ENCODE measurements around the gene LMOD1. TPM values are rescaled to one million over a fixed set of nuclear protein-coding genes. Genes with fewer than 3 reads are reported as not detected.
A peak's percentile ranks its signal among the peaks of the same experiment; 100 is the strongest.

Gene LMOD1
- total and polyA plus RNA-seq, 2 donors (not counting 3 experiments of a cell fraction or from before 2014, with no cell fraction given): 0.19 to 0.33 TPM

DNA sequence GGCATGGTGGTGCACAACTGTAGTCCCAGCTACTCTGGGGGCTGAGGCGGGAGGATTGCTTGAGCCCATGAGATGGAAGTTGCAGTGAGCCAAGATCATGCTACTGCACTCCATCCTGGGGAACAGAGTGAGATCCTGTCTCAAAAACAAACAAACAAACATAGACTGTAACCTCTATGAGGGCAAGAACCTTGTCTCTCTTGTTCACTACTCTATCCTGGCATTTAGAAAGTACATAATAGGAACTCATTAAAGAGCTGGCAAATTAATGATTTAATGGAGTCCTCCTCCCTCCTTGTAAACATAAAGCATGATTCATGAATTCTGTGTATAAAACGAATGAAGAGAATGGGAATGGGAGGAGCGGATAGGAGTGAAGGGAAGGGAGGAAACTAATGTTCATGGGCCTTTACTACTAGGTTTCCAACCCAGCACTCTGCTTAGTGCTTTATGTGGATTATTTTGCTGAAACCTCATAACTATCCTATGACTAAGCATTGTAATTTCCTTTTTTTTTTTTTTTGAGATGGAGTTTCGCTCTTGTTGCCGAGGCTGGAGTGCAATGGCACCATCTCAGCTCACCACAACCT lies 8.6 kb downstream of the LMOD1 start:
- no peaks in the 10 kb centered on the region for H3K36me3 ChIP-seq (ENCODE audit: control insufficient read depth in 2 of 2, extremely low read depth in 1 of 2, insufficient read depth in 2 of 2, low read length in 2 of 2)
- peak; percentile 91 for FAIRE-seq
- no peaks in the 10 kb centered on the region for H3K27me3 ChIP-seq (ENCODE audit: control insufficient read depth in 2 of 2, insufficient read depth in 2 of 2, low read length in 2 of 2)
- DNase-seq (ENCODE audit: low read depth, low spot score): peak; percentile 84
- ChIA-PET CTCF (no interaction called here), POLR2A (interaction anchor here (0.7 kb wide), 1 partner anchor 34 kb away, joined by 4 read pairs; no protein-coding TSS in a partner anchor)
- no peaks in the 10 kb centered on the region for H3K9me1 ChIP-seq (replicated peaks; ENCODE audit: control insufficient read depth, extremely low read depth, insufficient read depth, low read length)
- dilution Hi-C loops (cut with MboI; ENCODE audit: extremely low pct_ligation_motif_present, low sequenced_read_pairs) (no loop called here), intact Hi-C loops (cut with micrococcal nuclease) (no loop called here)
- H3K4me3 ChIP-seq (replicated peaks in 1 of 3; ENCODE audit: insufficient read depth in 1 of 3, low read depth in 1 of 3, low read length in 3 of 3): no peak overlapping the region
- H3K27ac ChIP-seq (ENCODE audit: insufficient read depth, low read depth, low read length): no peak overlapping the region
- no peaks in the 10 kb centered on the region for H3K4me1 ChIP-seq (ENCODE audit: control insufficient read depth, extremely low read depth, insufficient read depth, low read length)
- H2AFZ ChIP-seq (ENCODE audit: low read depth, low read length): peak overlapping the region; percentile 62
- TF ChIP-seq POLR2AphosphoS5 (IDR thresholded peaks at IDR 0.05; ENCODE audit: insufficient read depth, low read depth, low read length) (no peak), FOS (IDR thresholded peaks at IDR 0.05; ENCODE audit: borderline replicate concordance, insufficient read depth, low read length) (no peak), GATA2 (IDR thresholded peaks at IDR 0.05; ENCODE audit: insufficient read depth, insufficient read length, low read depth, low read length) (no peak), EZH2 (IDR thresholded peaks at IDR 0.05; ENCODE audit: borderline replicate concordance, low read depth, low read length, severe bottlenecking) (no peak), MYC (IDR thresholded peaks at IDR 0.05; ENCODE audit: low read depth, low read length) (no peak), POLR2A (IDR thresholded peaks at IDR 0.05; ENCODE audit: low read depth, low read length) (no peak), JUN (IDR thresholded peaks at IDR 0.05; ENCODE audit: borderline replicate concordance, insufficient read depth, insufficient read length, low read depth) (no peak), CTCF (IDR thresholded peaks at IDR 0.05; ENCODE audit: extremely low read depth in 1 of 2, insufficient read depth in 1 of 2, low read depth in 1 of 2, low read length in 2 of 2) (no peak)
- TF ChIP-seq, protein P1, sequence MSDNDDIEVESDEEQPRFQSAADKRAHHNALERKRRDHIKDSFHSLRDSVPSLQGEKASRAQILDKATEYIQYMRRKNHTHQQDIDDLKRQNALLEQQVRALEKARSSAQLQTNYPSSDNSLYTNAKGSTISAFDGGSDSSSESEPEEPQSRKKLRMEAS (IDR thresholded peaks at IDR 0.05; ENCODE audit: insufficient read depth, insufficient read length): no peak
- H3K79me2 ChIP-seq (ENCODE audit: control insufficient read depth, insufficient read depth, low read length): no peaks in the 10 kb centered on the region
- no peak overlapping the region for H3K4me2 ChIP-seq (ENCODE audit: insufficient read depth, low read length)
- no TSS peak for BruUV-seq (replicated peaks)
- H3K9me3 ChIP-seq (replicated peaks; ENCODE audit: control insufficient read depth, insufficient read depth, low read length): no peaks in the 10 kb centered on the region
- no peak overlapping the region for H3K9ac ChIP-seq (replicated peaks; ENCODE audit: extremely low read depth, insufficient read depth, low read length)
- H4K20me1 ChIP-seq (replicated peaks; ENCODE audit: control insufficient read depth, extremely low read depth, insufficient read depth, low read length): no peaks in the 10 kb centered on the region

Data from endothelial cell of umbilical vein (primary cell).